Activated CD4-positive, alpha-beta memory T cell treated with anti-CD3 and anti-CD28 coated beads, Interleukin-2, amount 10 ng/mL, durations not matched to agents 7 days and 5 days (primary cell): ENCODE results near the gene CALML6. TPM values are rescaled to one million over a fixed set of nuclear protein-coding genes. Genes with fewer than 3 reads are reported as not detected.

Experiments used
- CTCF ChIA-PET: fragments of 350-600 bp; sonication (Branson Sonifier 250); formaldehyde crosslinking; loops from one replicate; lab custom pipeline; 2021; ENCODE audit warnings: antibody characterized with exemption, inconsistent platforms; lab: Charles Lee
- POLR2A ChIA-PET: fragments of 350-600 bp; sonication (Branson Sonifier 250); formaldehyde crosslinking; loops from one replicate; lab custom pipeline; 2021; ENCODE audit warnings: antibody characterized with exemption; lab: Charles Lee
- DNase-seq: peaks from one replicate; pipeline ENCODE4 v3.0.0-alpha.2; 2020
- H3K27ac Mint-ChIP-seq: one replicate; pipeline ENCODE4 v1.8.0; 2021; ENCODE audit warnings: mild to moderate bottlenecking, mixed read lengths
- H3K27me3 Mint-ChIP-seq: one replicate; pipeline ENCODE4 v1.8.0; 2021; ENCODE audit warnings: mixed read lengths
- H3K36me3 Mint-ChIP-seq: one replicate; pipeline ENCODE4 v1.8.0; 2021; ENCODE audit warnings: low read depth, mixed read lengths
- H3K4me1 Mint-ChIP-seq: one replicate; pipeline ENCODE4 v1.8.0; 2021; ENCODE audit warnings: mixed read lengths
- H3K4me3 Mint-ChIP-seq: one replicate; pipeline ENCODE4 v1.8.0; 2021; ENCODE audit warnings: mild to moderate bottlenecking, mixed read lengths
- H3K9me3 Mint-ChIP-seq: one replicate; pipeline ENCODE4 v1.8.0; 2021; ENCODE audit warnings: mixed read lengths
- total RNA-seq, 2 experiments: library from RNA; stranded (reverse); gene quantifications; one replicate each; pipeline ENCODE4 v1.2.3, GENCODE V29; 2021

Gene CALML6
- total RNA-seq, 2 experiments from 2014 or later: 0.25 to 0.38 TPM

DNA sequence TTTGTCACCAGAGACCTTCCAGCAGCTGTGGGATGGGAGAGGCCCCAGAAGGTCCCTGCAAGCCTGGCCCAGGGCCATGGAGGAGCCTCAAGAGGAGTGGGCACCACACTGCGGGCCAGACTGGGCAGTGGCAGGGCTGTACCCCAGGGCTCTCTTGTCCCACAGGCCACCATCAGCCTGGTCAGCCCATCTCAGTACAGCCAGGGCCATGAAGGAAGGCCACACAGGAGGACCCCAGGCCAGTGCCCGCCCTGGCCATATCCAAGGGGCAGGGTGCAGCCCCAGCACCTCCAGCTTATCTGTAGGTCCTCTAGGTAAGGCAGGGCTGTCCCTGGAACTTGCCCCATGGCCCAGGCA, 21.1 kb upstream of the CALML6 start:
- ChIA-PET POLR2A (interaction anchor here (1.3 kb wide), 1 partner anchor 114 kb away, joined by 3 read pairs; no protein-coding TSS in a partner anchor), CTCF (interaction anchor here (0.7 to 1.0 kb wide), 2 partner anchors 12 to 15 kb away, joined by 3 to 5 read pairs; no protein-coding TSS in a partner anchor)
- no peak overlapping the region for H3K27ac Mint-ChIP-seq
- peaks cover 12% of the 10 kb centered on the region for H3K36me3 Mint-ChIP-seq
- H3K27me3 Mint-ChIP-seq: peaks cover 6% of the 10 kb centered on the region
- DNase-seq: no peak
- no peaks in the 10 kb centered on the region for H3K9me3 Mint-ChIP-seq
- peaks cover 31% of the 10 kb centered on the region for H3K4me1 Mint-ChIP-seq
- H3K4me3 Mint-ChIP-seq: no peak overlapping the region

- peaks cover 32% of the 10 kb centered on the region for H3K4me1 Mint-ChIP-seq
- peaks cover 6% of the 10 kb centered on the region for H3K27me3 Mint-ChIP-seq
- peaks cover 7% of the 10 kb centered on the region for H3K36me3 Mint-ChIP-seq
- ChIA-PET CTCF (interaction anchor here (0.7 to 1.0 kb wide), 3 partner anchors 11 to 14 kb away, joined by 3 to 6 read pairs (median 5); no protein-coding TSS in a partner anchor), POLR2A (interaction anchor here (1.3 to 1.4 kb wide), 2 partner anchors 11 to 114 kb away, joined by 3 read pairs; no protein-coding TSS in a partner anchor)
- no peaks in the 10 kb centered on the region for H3K9me3 Mint-ChIP-seq
- H3K4me3 Mint-ChIP-seq: no peak overlapping the region
- DNase-seq: no peak
- H3K27ac Mint-ChIP-seq: peak overlapping the region; percentile 21
Measured at GRCh38 chr1:1894354-1895059, 20.6 kb upstream of the CALML6 start.

- CTCF ChIA-PET: interaction anchor here (0.9 to 1.0 kb wide), 2 partner anchors 11 to 14 kb away, joined by 5 to 6 read pairs; no protein-coding TSS in a partner anchor
- Mint-ChIP-seq H3K27me3 (peaks cover 6% of the 10 kb centered on the region), H3K4me1 (peaks cover 32% of the 10 kb centered on the region), H3K36me3 (peaks cover 7% of the 10 kb centered on the region), H3K4me3 (no peak overlapping the region), H3K9me3 (no peaks in the 10 kb centered on the region), H3K27ac (no peak overlapping the region)
- POLR2A ChIA-PET: interaction anchor here (1.4 kb wide), 1 partner anchor 11 kb away, joined by 3 read pairs; no protein-coding TSS in a partner anchor
- no peak for DNase-seq
Measured at GRCh38 chr1:1895060-1895418, 20.0 kb upstream of the CALML6 start.

- Mint-ChIP-seq H3K36me3 (peaks cover 7% of the 10 kb centered on the region), H3K9me3 (no peaks in the 10 kb centered on the region), H3K27me3 (peaks cover 6% of the 10 kb centered on the region), H3K27ac (no peak overlapping the region), H3K4me1 (peaks cover 32% of the 10 kb centered on the region), H3K4me3 (no peak overlapping the region)
- ChIA-PET POLR2A (interaction anchor here (1.4 to 3.9 kb wide), 2 partner anchors 10 to 13 kb away, joined by 3 to 20 read pairs; no protein-coding TSS in a partner anchor), CTCF (interaction anchor here (0.9 to 5.2 kb wide), 3 partner anchors 10 to 13 kb away, joined by 3 to 30 read pairs (median 6); no protein-coding TSS in a partner anchor)
- no peak for DNase-seq
Measured at GRCh38 chr1:1895456-1896336, 19.4 kb upstream of the CALML6 start.

DNA sequence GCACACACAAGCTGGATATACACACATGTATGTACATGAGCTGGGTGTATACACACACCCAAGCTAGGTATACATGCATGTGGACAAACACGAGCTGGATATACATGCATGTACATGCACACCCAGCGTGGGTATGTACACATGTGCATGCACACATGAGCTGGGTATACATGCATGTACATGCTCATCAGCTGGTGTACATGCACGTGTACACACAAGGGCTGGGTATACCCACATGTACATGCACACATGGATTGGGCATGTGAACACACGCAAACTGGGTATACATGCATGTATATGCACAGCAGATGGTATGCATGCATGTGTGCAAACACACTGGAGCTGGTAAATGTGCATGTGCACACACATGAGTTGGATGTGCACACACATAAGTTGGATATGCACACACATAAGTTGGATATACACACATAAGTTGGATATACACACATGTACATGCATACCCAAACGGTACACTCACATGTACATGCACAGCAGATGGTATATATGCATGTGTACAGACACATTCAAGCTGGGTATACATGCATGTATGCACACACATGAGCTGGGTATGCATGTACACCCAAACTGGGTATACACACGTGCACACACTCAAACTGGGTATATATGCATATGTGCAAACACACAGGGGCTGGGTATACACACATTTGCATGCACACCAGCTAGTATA, 16.7 kb upstream of the CALML6 start:
- H3K27ac Mint-ChIP-seq: no peak overlapping the region
- H3K27me3 Mint-ChIP-seq: peaks cover 6% of the 10 kb centered on the region
- H3K4me1 Mint-ChIP-seq: peaks cover 20% of the 10 kb centered on the region
- no peak for DNase-seq
- CTCF ChIA-PET: interaction anchor here (1.1 to 5.2 kb wide), 3 partner anchors 7 to 122 kb away, joined by 5 to 30 read pairs (median 7); no protein-coding TSS in a partner anchor
- H3K9me3 Mint-ChIP-seq: no peaks in the 10 kb centered on the region
- POLR2A ChIA-PET: interaction anchor here (1.1 to 3.9 kb wide), 3 partner anchors 10 to 17 kb away, joined by 3 to 20 read pairs (median 11); no protein-coding TSS in a partner anchor
- no peaks in the 10 kb centered on the region for H3K36me3 Mint-ChIP-seq
- no peak overlapping the region for H3K4me3 Mint-ChIP-seq

GRCh38 chr1:1899266-1899966, 15.6 kb upstream of the CALML6 start:
- Mint-ChIP-seq H3K9me3 (no peaks in the 10 kb centered on the region), H3K27me3 (peaks cover 6% of the 10 kb centered on the region), H3K27ac (no peak overlapping the region), H3K4me1 (peaks cover 19% of the 10 kb centered on the region), H3K36me3 (no peaks in the 10 kb centered on the region), H3K4me3 (no peak overlapping the region)
- CTCF ChIA-PET: interaction anchor here (0.6 to 5.2 kb wide), 2 partner anchors 9 to 92 kb away, joined by 7 to 30 read pairs; no protein-coding TSS in a partner anchor
- DNase-seq: no peak
- POLR2A ChIA-PET: interaction anchor here (1.1 to 3.9 kb wide), 2 partner anchors 10 to 18 kb away, joined by 3 to 20 read pairs; no protein-coding TSS in a partner anchor

DNA sequence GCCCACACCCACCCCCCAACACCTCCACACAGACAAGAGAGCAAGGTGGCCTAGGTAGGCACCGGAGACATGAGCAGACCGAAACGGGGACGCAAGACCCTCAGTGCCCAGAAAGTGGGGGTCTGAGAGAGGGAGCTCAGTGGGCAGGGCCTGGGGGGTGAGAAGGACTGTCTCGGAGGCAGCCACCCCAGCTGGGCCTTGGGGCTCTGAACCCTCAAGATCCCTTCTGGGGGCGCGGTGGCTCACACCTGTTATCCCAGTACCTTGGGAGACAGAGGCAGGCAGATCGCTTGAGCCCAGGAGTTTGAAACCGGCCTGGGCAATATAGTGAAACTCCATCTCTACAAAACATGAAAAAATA, 15.1 kb upstream of the CALML6 start:
- no peaks in the 10 kb centered on the region for H3K36me3 Mint-ChIP-seq
- POLR2A ChIA-PET: interaction anchor here (3.9 kb wide), 1 partner anchor 9 kb away, joined by 20 read pairs; no protein-coding TSS in a partner anchor
- DNase-seq: no peak
- no peak overlapping the region for H3K4me3 Mint-ChIP-seq
- H3K9me3 Mint-ChIP-seq: no peaks in the 10 kb centered on the region
- peaks cover 14% of the 10 kb centered on the region for H3K4me1 Mint-ChIP-seq
- peaks cover 6% of the 10 kb centered on the region for H3K27me3 Mint-ChIP-seq
- no peak overlapping the region for H3K27ac Mint-ChIP-seq
- CTCF ChIA-PET: interaction anchor here (1.1 to 5.2 kb wide), 2 partner anchors 8 to 131 kb away, joined by 3 to 30 read pairs; no protein-coding TSS in a partner anchor

- POLR2A ChIA-PET: interaction anchor here (1.0 to 2.1 kb wide), 4 partner anchors 9 to 119 kb away, joined by 3 to 8 read pairs (median 4); no protein-coding TSS in a partner anchor
- no peak for DNase-seq
- Mint-ChIP-seq H3K9me3 (no peaks in the 10 kb centered on the region), H3K4me1 (peaks cover 8% of the 10 kb centered on the region), H3K27me3 (peaks cover 1% of the 10 kb centered on the region), H3K36me3 (no peaks in the 10 kb centered on the region), H3K27ac (no peak overlapping the region), H3K4me3 (no peak overlapping the region)
- CTCF ChIA-PET: interaction anchor here (1.1 to 5.2 kb wide), 4 partner anchors 7 to 132 kb away, joined by 3 to 30 read pairs (median 4); no protein-coding TSS in a partner anchor
Measured at GRCh38 chr1:1900883-1901640, 14.0 kb upstream of the CALML6 start.

- Mint-ChIP-seq H3K27ac (no peak overlapping the region), H3K4me3 (no peak overlapping the region), H3K4me1 (peaks cover 10% of the 10 kb centered on the region), H3K9me3 (no peaks in the 10 kb centered on the region), H3K36me3 (no peaks in the 10 kb centered on the region), H3K27me3 (no peaks in the 10 kb centered on the region)
- no peak for DNase-seq
- ChIA-PET CTCF (interaction anchor here (1.7 kb wide), 1 partner anchor 122 kb away, joined by 5 read pairs; no protein-coding TSS in a partner anchor), POLR2A (interaction anchor here (1.0 to 2.1 kb wide), 4 partner anchors 10 to 120 kb away, joined by 3 to 8 read pairs (median 4); no protein-coding TSS in a partner anchor)
Measured at GRCh38 chr1:1901641-1902294, 13.3 kb upstream of the CALML6 start.

- POLR2A ChIA-PET: no interaction called here
- DNase-seq: no peak
- H3K27me3 Mint-ChIP-seq: no peaks in the 10 kb centered on the region
- H3K4me3 Mint-ChIP-seq: no peak overlapping the region
- CTCF ChIA-PET: no interaction called here
- H3K36me3 Mint-ChIP-seq: no peaks in the 10 kb centered on the region
- H3K4me1 Mint-ChIP-seq: peaks cover 11% of the 10 kb centered on the region
- H3K9me3 Mint-ChIP-seq: no peaks in the 10 kb centered on the region
- H3K27ac Mint-ChIP-seq: no peak overlapping the region
Measured at GRCh38 chr1:1903224-1903623, 11.8 kb upstream of the CALML6 start.
